Neural crest cell (in vitro differentiated cells): Measurements from ENCODE around the gene SORBS2. TPM values are rescaled to one million over a fixed set of nuclear protein-coding genes. Genes with fewer than 3 reads are reported as not detected.
"Not testable (repeated sequence)": the region's sequence is repeated elsewhere in the genome, so short reads cannot be mapped to it uniquely, and the experiment has no call there.

ENCODE experiments used
- DNase-seq: peaks from one replicate; pipeline ENCODE4 v3.0.0; 2021; ENCODE audit warnings: low read depth, mixed read lengths, low spot score
- H3K27ac Mint-ChIP-seq: one replicate; pipeline ENCODE4 v1.8.0; 2021; ENCODE audit warnings: mild to moderate bottlenecking, mixed read lengths; ENCODE audit not compliant: unreplicated experiment
- H3K27me3 Mint-ChIP-seq: 2 replicates; pipeline ENCODE4 v1.8.0; 2021; ENCODE audit warnings: low read depth, mild to moderate bottlenecking, mixed read lengths
- H3K36me3 Mint-ChIP-seq: 2 replicates; pipeline ENCODE4 v1.8.0; 2021; ENCODE audit warnings: low read depth, mild to moderate bottlenecking, mixed read lengths
- H3K4me1 Mint-ChIP-seq: 2 replicates; pipeline ENCODE4 v1.8.0; 2021; ENCODE audit warnings: mixed read lengths
- H3K4me3 Mint-ChIP-seq: one replicate; pipeline ENCODE4 v1.8.0; 2021; ENCODE audit warnings: mild to moderate bottlenecking, mixed read lengths
- H3K9me3 Mint-ChIP-seq: 2 replicates; pipeline ENCODE4 v1.8.0; 2021; ENCODE audit warnings: mixed read lengths
- total RNA-seq: library from RNA; stranded (reverse); gene quantifications from 2 replicates; pipeline ENCODE4 v1.2.1, GENCODE V29; 2021
- TF ChIP-seq, protein P1 (sequence below): fragments of 200-600 bp; sonication (generic); conservative IDR thresholded peaks from 2 replicates; pipeline ENCODE4 v1.5.0; 2021; ENCODE audit warnings: antibody characterized with exemption, mild to moderate bottlenecking

SORBS2 gene
- total RNA-seq, 1 donor from 2014 or later: 42.3 TPM

- H3K27me3 Mint-ChIP-seq: no peaks in the 10 kb centered on the region
- H3K27ac Mint-ChIP-seq: no peak overlapping the region
- H3K4me1 Mint-ChIP-seq: peaks cover 48% of the 10 kb centered on the region
- TF ChIP-seq, protein P1, sequence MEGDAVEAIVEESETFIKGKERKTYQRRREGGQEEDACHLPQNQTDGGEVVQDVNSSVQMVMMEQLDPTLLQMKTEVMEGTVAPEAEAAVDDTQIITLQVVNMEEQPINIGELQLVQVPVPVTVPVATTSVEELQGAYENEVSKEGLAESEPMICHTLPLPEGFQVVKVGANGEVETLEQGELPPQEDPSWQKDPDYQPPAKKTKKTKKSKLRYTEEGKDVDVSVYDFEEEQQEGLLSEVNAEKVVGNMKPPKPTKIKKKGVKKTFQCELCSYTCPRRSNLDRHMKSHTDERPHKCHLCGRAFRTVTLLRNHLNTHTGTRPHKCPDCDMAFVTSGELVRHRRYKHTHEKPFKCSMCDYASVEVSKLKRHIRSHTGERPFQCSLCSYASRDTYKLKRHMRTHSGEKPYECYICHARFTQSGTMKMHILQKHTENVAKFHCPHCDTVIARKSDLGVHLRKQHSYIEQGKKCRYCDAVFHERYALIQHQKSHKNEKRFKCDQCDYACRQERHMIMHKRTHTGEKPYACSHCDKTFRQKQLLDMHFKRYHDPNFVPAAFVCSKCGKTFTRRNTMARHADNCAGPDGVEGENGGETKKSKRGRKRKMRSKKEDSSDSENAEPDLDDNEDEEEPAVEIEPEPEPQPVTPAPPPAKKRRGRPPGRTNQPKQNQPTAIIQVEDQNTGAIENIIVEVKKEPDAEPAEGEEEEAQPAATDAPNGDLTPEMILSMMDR: no peak
- DNase-seq: no peak
- peaks cover 3% of the 10 kb centered on the region for H3K9me3 Mint-ChIP-seq
- no peak overlapping the region for H3K4me3 Mint-ChIP-seq
- H3K36me3 Mint-ChIP-seq: peaks cover 3% of the 10 kb centered on the region
Measured at GRCh38 chr4:185565696-185566095, 246.3 kb downstream of the SORBS2 start.

DNA sequence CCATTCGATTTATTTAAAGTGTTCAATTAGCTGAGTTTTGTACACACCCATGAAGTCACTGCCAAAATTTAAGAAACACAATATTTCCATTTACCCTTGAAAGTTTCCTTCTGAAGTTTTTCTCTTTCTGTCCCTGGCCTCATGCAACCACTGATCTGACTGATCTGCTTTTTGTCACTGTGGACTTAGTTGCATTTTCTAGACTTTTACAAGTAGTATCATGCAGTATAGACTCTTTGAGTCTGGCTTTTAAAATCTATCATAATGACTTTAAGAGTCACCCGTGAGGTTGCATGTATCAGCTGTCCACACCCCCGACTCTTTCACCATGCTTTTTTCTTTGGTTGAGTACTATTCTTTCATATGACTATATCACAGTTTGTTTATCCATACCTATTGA is 247.6 kb downstream of the SORBS2 start:
- Mint-ChIP-seq H3K27me3 (no peaks in the 10 kb centered on the region), H3K9me3 (peaks cover 3% of the 10 kb centered on the region), H3K36me3 (peaks cover 3% of the 10 kb centered on the region), H3K27ac (no peak overlapping the region), H3K4me3 (no peak overlapping the region), H3K4me1 (peaks cover 36% of the 10 kb centered on the region)
- TF ChIP-seq, protein P1: no peak
- DNase-seq: no peak

DNA sequence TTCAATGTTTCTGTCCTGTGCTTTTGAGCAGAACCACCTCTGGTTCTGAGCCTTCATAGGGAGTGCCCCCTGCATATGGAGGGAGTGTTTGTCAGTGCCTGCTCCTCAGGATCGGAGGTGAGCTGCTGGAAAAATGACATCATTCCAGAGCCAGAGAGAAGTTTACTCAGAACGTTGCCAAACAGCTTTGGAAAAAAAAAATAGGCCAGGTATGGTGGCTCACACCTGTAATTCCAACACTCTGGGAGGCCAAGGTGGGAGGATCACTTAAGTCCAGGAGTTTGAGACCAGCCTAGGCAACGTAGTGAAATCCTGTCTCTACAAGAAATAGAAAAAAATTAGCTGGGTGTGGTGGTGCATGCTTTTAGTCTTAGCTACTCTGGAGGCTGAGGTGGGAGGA is 249.5 kb downstream of the SORBS2 start:
- H3K36me3 Mint-ChIP-seq: peaks cover 3% of the 10 kb centered on the region
- H3K27ac Mint-ChIP-seq: no peak overlapping the region
- no peak overlapping the region for H3K4me3 Mint-ChIP-seq
- H3K4me1 Mint-ChIP-seq: peaks cover 18% of the 10 kb centered on the region
- DNase-seq: no peak
- H3K9me3 Mint-ChIP-seq: peaks cover 5% of the 10 kb centered on the region
- TF ChIP-seq, protein P1: no peak
- no peaks in the 10 kb centered on the region for H3K27me3 Mint-ChIP-seq

DNA sequence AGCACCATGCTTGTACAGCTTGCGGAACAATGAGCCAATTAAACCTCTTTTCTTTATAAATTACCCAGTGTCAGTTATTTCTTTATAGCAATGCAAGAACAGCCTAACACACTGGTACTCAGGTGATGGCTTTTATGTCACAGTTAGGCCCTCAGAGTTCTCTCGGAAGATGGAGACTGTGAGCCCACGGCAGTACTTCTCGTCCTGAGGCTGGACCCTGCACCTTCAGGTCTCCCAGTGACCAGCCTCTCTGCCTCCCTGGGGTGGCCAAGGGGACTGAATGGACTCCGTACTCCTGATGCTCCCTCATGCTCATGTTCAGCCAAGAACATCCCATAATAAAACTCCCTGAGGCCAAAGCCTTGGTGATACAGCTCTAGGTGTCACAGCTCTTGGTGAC is 251.7 kb downstream of the SORBS2 start:
- TF ChIP-seq, protein P1: no peak
- Mint-ChIP-seq H3K27ac (no peak overlapping the region), H3K27me3 (no peaks in the 10 kb centered on the region), H3K9me3 (peaks cover 9% of the 10 kb centered on the region), H3K36me3 (peaks cover 3% of the 10 kb centered on the region), H3K4me3 (no peak overlapping the region), H3K4me1 (no peaks in the 10 kb centered on the region)
- no peak for DNase-seq

- Mint-ChIP-seq H3K27ac (no peak overlapping the region), H3K4me3 (no peak overlapping the region), H3K36me3 (peaks cover 3% of the 10 kb centered on the region), H3K27me3 (no peaks in the 10 kb centered on the region), H3K4me1 (no peaks in the 10 kb centered on the region), H3K9me3 (peaks cover 9% of the 10 kb centered on the region)
- no peak for DNase-seq
- TF ChIP-seq, protein P1: no peak
Measured at GRCh38 chr4:185559915-185560281, 252.1 kb downstream of the SORBS2 start.

DNA sequence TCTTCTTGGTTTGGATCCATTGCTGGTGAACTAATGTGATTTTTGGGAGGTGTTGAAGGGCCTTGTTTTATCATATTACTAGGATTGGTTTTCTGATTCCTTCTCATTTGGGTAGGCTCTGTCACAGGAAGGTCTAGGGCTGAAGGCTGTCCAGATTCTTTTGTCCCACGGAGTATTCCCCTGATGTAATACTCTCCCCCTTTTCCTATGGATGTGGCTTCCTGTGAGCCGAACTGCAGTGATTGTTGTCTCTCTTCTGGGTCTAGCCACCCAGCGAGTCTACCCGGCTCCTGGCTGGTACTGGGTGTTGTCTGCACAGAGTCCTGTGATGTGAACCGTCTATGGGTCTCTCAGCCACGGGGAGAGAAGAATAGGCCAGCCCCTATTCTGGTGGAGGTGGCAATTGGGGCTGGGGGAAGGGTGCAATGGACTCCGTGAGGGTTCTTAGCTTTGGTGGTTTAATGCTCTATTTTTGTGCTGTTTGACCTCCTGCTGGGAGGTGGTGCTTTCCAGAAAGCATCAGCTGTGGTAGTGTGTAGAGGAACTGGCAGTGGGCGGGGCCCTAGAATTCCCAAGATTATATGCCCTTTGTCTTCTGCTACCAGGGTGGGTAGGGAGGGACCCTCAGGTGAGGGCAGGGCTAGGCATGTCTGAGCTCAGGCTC is 252.6 kb downstream of the SORBS2 start:
- peak overlapping the region; percentile 31 for H3K27ac Mint-ChIP-seq

More for the DNA sequence above, 252.6 kb downstream of the SORBS2 start:
- H3K4me1 Mint-ChIP-seq, H3K27me3 Mint-ChIP-seq, H3K4me3 Mint-ChIP-seq, H3K36me3 Mint-ChIP-seq, DNase-seq, H3K9me3 Mint-ChIP-seq: not testable (repeated sequence)
